K562 (cell line): Measurements from ENCODE around the gene SNAPC2. TPM values are rescaled to one million over a fixed set of nuclear protein-coding genes. Genes with fewer than 3 reads are reported as not detected.

Experiments used
- ATAC-seq: fragments of 200-7000 bp; cut with Tn5 transposase; 3 replicates; pipeline ENCODE4 v1.9.1; 2020; ENCODE audit warnings: moderate library complexity
- BruUV-seq: library from RNA; stranded (reverse); fragments of 400-500 nt; replicated peaks from 2 replicates; lab custom pipeline; 2021; lab: Mats Ljungman, UMichigan
- CTCF ChIA-PET: fragments of 300-600 bp; formaldehyde crosslinking; extraction: SDS; loops from one replicate; lab custom pipeline; 2021; ENCODE audit warnings: low intra/inter-chr PET ratio; lab: Yijun Ruan, JAX
- POLR2A ChIA-PET: fragments of 300-600, 350-650 bp; sonication (Branson Sonifier 250); formaldehyde crosslinking; extraction: SDS; loops from one replicate; lab custom pipeline; 2021; ENCODE audit warnings: antibody characterized with exemption, inconsistent platforms; lab: Yijun Ruan, JAX
- DNase-seq, 4 experiments: peaks; one replicate each; pipeline versions ENCODE4 v3.0.0 to v3.0.0-alpha.2; 2011 to 2018; ENCODE audit warnings: low spot score in 3 of 4, mixed read lengths in 3 of 4; ENCODE audit errors: extremely low read depth in 1 of 4
- FAIRE-seq: peaks from 2 replicates; lab custom pipeline; 2011; peaks lifted over from hg19 to GRCh38; lab: Jason Lieb, UNC
- H2AFZ ChIP-seq: 2 replicates; pipeline ENCODE4 v1.6.0; 2011; ENCODE audit warnings: low read depth, low read length, control low read depth, inconsistent platforms
- H3K27ac ChIP-seq: fragments of 200-600 bp; 3 replicates; pipeline ENCODE4 v1.8.0; 2011; ENCODE audit warnings: low read depth, mild to moderate bottlenecking, control low read depth, inconsistent platforms, low read length, moderate library complexity, mixed read lengths; ENCODE audit errors: extremely low read depth
- H3K27me3 ChIP-seq, 2 experiments: fragments of 300-600 bp in 1 of 2; 2 replicates in 1 of 2; 3 replicates in 1 of 2; pipeline versions ENCODE4 v1.6.0 to v1.8.0; 2011; ENCODE audit warnings: inconsistent platforms in 2 of 2, low read length in 2 of 2, mild to moderate bottlenecking in 1 of 2, mixed read lengths in 1 of 2, moderate library complexity in 1 of 2; ENCODE audit not compliant: control insufficient read depth in 2 of 2, insufficient read depth in 2 of 2
- H3K36me3 ChIP-seq: fragments of 300-600 bp; 3 replicates; pipeline ENCODE4 v1.8.0; 2011; ENCODE audit warnings: mild to moderate bottlenecking, low read length, inconsistent platforms; ENCODE audit not compliant: control insufficient read depth, insufficient read depth
- H3K4me1 ChIP-seq, 2 experiments: fragments of 200-600 bp in 1 of 2; replicated peaks in 1 of 2; 2 replicates in 1 of 2; 3 replicates in 1 of 2; pipeline versions ENCODE4 v1.5.1 to v1.8.0; 2011; ENCODE audit warnings: inconsistent platforms in 2 of 2, low read length in 2 of 2, mild to moderate bottlenecking in 1 of 2, mixed read lengths in 1 of 2, moderate library complexity in 1 of 2; ENCODE audit not compliant: control insufficient read depth in 2 of 2, insufficient read depth in 2 of 2
- H3K4me2 ChIP-seq: 2 replicates; pipeline ENCODE4 v1.6.1; 2011; ENCODE audit warnings: low read length, control low read depth, inconsistent platforms, mixed read lengths; ENCODE audit not compliant: insufficient read depth
- H3K4me3 ChIP-seq: fragments of 200-600 bp; sonication (generic), shearing (Covaris generic); 2 replicates; pipeline ENCODE4 v1.5.1; 2016; ENCODE audit warnings: control low read depth, inconsistent platforms
- H3K79me2 ChIP-seq: fragments of 200-600 bp; 3 replicates; pipeline ENCODE4 v1.8.0; 2011; ENCODE audit warnings: low read length, inconsistent platforms; ENCODE audit not compliant: control insufficient read depth, insufficient read depth
- H3K9ac ChIP-seq, 2 experiments: 2 replicates each; pipeline versions ENCODE4 v1.6.0 to v1.6.1; 2011; ENCODE audit warnings: low read depth in 2 of 2, low read length in 2 of 2, control low read depth in 1 of 2, inconsistent platforms in 1 of 2, mild to moderate bottlenecking in 1 of 2, mixed read lengths in 1 of 2; ENCODE audit not compliant: insufficient read depth in 1 of 2
- H3K9me1 ChIP-seq: one replicate; pipeline ENCODE4 v1.6.0; 2011; ENCODE audit warnings: inconsistent platforms, mild to moderate bottlenecking, low read length, moderate library complexity; ENCODE audit not compliant: control insufficient read depth, insufficient read depth
- H3K9me3 ChIP-seq: replicated peaks from 2 replicates; pipeline ENCODE4 v1.5.1; 2011; ENCODE audit warnings: low read depth, low read length, inconsistent platforms; ENCODE audit not compliant: control insufficient read depth, insufficient read depth
- H4K20me1 ChIP-seq: replicated peaks from 2 replicates; pipeline ENCODE4 v1.6.1; 2011; ENCODE audit warnings: low read length, inconsistent platforms, mixed read lengths; ENCODE audit not compliant: control insufficient read depth, insufficient read depth
- ARNT ChIP-seq, 2 experiments: fragments of 450-650 bp; IDR thresholded peaks; 2 replicates each; pipeline ENCODE4 v1.6.1; 2016; ENCODE audit warnings: mild to moderate bottlenecking in 1 of 2
- DDX20 ChIP-seq: fragments of 450-650 bp; IDR thresholded peaks from 2 replicates; pipeline ENCODE4 v1.6.1; 2016; ENCODE audit warnings: missing genetic modification characterization, low read depth, mild to moderate bottlenecking, missing compliant biosample characterization, moderate library complexity
- ETS2 ChIP-seq: IDR thresholded peaks from 2 replicates; pipeline ENCODE4 v1.6.1; 2016; ENCODE audit warnings: borderline replicate concordance, missing genetic modification characterization, mild to moderate bottlenecking, moderate library complexity, missing compliant biosample characterization; ENCODE audit not compliant: poor library complexity, severe bottlenecking
- HDAC2 ChIP-seq: fragments of 450-650 bp; IDR thresholded peaks from 2 replicates; pipeline ENCODE4 v1.6.1; 2016; ENCODE audit warnings: mild to moderate bottlenecking
- KHSRP ChIP-seq: fragments of 450-650 bp; IDR thresholded peaks from 2 replicates; pipeline ENCODE4 v1.6.1; 2017
- L3MBTL2 ChIP-seq: fragments of 450-650 bp; IDR thresholded peaks from 2 replicates; pipeline ENCODE4 v1.6.1; 2016; ENCODE audit warnings: mild to moderate bottlenecking, moderate library complexity
- PRMT5 ChIP-seq: sonication (generic); formaldehyde crosslinking; IDR thresholded peaks from 2 replicates; pipeline ENCODE4 v1.5.0; 2020; ENCODE audit warnings: missing genetic modification reagents
- ZFP30 ChIP-seq: fragments of 250-450 bp; sonication (Bioruptor Pico); IDR thresholded peaks from 2 replicates; pipeline ENCODE4 v1.8.0; 2022; ENCODE audit warnings: moderate library complexity, mild to moderate bottlenecking, inconsistent platforms, borderline replicate concordance
- WGBS: fragments of 100-300 bp; shearing (Covaris generic); methylation state at CpG from one replicate; pipeline ENCODE4 v1.1.6; 2016; ENCODE audit warnings: low coverage, mixed read lengths; ENCODE audit not compliant: insufficient coverage; ENCODE audit errors: missing lambda C conversion rate; 5-methylcytosine and 5-hydroxymethylcytosine counted together
- in situ Hi-C: fragments of 300-500 bp; cut with MboI; formaldehyde crosslinking; loops from 4 replicates; pipeline ENCODE4 v1.15.0; 2018; ENCODE audit warnings: inconsistent platforms, mixed read lengths
- intact Hi-C: fragments of 100-400 bp; cut with micrococcal nuclease; formaldehyde crosslinking; loops from 2 replicates; pipeline ENCODE4 v1.14.2; 2022
- polyA plus RNA-seq, 8 experiments: library from polyadenylated mRNA; depleted of rRNA in 4 of 8; stranded (reverse) in 5 of 8; unstranded in 3 of 8; fragments of >200 nt; fragmentation: Nextera tagmentation in 2 of 8; fragmentation: Illumina TruSeq in 1 of 8; extraction: Ambion mirVana in 2 of 8; extraction: Trizol in 1 of 8; gene quantifications; 2 replicates each; pipeline versions ENCODE4 v1.2.1 to v1.2.3, GENCODE V29; 2011 to 2014; ENCODE audit warnings: inconsistent platforms in 1 of 8, missing spikeins in 1 of 8
- total RNA-seq, 7 experiments: library from RNA; depleted of rRNA in 6 of 7; stranded (reverse); fragments of >200 nt in 6 of 7; fragmentation: Illumina TruSeq in 2 of 7; extraction: Trizol in 2 of 7; gene quantifications; 2 replicates each; pipeline versions ENCODE4 v1.2.1 to v1.2.3, GENCODE V29; 2011 to 2021; ENCODE audit warnings: low replicate concordance in 1 of 7
- TF ChIP-seq, protein P1 (sequence below): fragments of 250-450 bp; sonication (Bioruptor Pico); IDR thresholded peaks from 2 replicates; pipeline ENCODE4 v1.4.0; 2020; ENCODE audit warnings: mild to moderate bottlenecking, moderate library complexity, borderline replicate concordance
- TF ChIP-seq, protein P2 (sequence below): IDR thresholded peaks from 2 replicates; pipeline ENCODE4 v1.6.1; 2016; ENCODE audit warnings: missing genetic modification characterization, missing compliant biosample characterization
- TF ChIP-seq, protein P3 (sequence below): fragments of 450-650 bp; formaldehyde crosslinking; conservative IDR thresholded peaks from 2 replicates; pipeline ENCODE4 v1.4.0; 2022; ENCODE audit warnings: mild to moderate bottlenecking, missing genetic modification characterization

Gene SNAPC2
- total and polyA plus RNA-seq, 9 of the 15 experiments (the other 6 are each of a cell fraction or from before 2014, with no cell fraction given), result 0.59 to 45.1 (median 15.3) TPM

DNA sequence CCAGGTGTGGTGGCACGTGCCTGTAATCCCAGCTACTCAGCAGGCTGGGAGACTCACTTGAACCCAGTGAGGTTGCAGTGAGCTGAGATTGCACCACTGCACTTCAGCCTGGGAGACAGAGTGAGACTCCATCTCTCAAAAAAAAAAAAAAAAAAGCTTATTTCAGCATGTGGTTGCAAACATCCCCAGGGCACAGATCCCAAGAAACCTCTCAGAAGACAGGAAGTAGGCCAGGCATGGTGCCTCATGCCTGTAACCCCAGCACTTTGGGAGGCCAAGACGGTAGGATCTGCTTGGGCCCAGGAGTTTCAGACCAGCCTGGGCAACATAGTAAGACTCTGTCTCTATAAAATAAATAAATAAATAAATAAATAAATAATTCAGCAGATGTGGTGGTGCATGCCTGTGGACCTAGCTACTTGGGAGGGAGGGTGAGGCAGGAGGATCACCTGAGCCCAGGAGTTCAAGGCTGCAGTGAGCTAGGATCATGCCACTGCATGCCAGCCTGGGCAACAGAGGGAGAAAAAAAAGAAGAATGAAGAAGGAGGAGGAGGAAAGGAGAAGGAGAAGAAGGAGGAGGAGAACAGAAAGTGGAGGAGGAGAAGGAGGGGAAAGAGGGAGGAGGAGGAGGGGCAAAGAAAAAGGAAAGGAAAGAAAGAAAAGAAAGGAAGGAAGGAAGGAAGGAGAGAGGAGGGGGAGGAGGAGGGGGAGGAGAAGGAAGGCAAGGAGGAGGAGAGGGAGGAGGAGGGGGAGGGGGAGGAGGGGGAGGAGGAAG, 36.2 kb upstream of the SNAPC2 start:
- H3K27ac ChIP-seq, result no peak overlapping the region
- DNase-seq, result no peak
- H3K9me3 ChIP-seq, result no peaks in the 10 kb centered on the region
- FAIRE-seq, result no peak
- no peaks in the 10 kb centered on the region for H3K9me1 ChIP-seq
- WGBS, result 47% methylated on average over 2 of the region's 2 CpGs
- no TSS peak for BruUV-seq
- CTCF ChIA-PET, result no interaction called here
- H3K27me3 ChIP-seq, result no peaks in the 10 kb centered on the region
- intact Hi-C loops (no loop called here), in situ Hi-C loops (no loop called here)
- no peak overlapping the region for H2AFZ ChIP-seq
- POLR2A ChIA-PET, result interaction anchor here (1.4 kb wide), 1 partner anchor 39 kb away, joined by 8 read pairs; no protein-coding TSS in a partner anchor
- H3K4me2 ChIP-seq, result no peak overlapping the region
- H3K79me2 ChIP-seq, result peaks cover 4% of the 10 kb centered on the region; the same call in 2 of the 3 replicates
- H3K36me3 ChIP-seq, result no peaks in the 10 kb centered on the region
- no peaks in the 10 kb centered on the region for H4K20me1 ChIP-seq
- no peak overlapping the region for H3K9ac ChIP-seq
- no peak for ATAC-seq
- H3K4me1 ChIP-seq, result peaks cover 9 to 35% of the 10 kb centered on the region in 2 experiments
- H3K4me3 ChIP-seq, result no peak overlapping the region
- TF ChIP-seq, protein P1, sequence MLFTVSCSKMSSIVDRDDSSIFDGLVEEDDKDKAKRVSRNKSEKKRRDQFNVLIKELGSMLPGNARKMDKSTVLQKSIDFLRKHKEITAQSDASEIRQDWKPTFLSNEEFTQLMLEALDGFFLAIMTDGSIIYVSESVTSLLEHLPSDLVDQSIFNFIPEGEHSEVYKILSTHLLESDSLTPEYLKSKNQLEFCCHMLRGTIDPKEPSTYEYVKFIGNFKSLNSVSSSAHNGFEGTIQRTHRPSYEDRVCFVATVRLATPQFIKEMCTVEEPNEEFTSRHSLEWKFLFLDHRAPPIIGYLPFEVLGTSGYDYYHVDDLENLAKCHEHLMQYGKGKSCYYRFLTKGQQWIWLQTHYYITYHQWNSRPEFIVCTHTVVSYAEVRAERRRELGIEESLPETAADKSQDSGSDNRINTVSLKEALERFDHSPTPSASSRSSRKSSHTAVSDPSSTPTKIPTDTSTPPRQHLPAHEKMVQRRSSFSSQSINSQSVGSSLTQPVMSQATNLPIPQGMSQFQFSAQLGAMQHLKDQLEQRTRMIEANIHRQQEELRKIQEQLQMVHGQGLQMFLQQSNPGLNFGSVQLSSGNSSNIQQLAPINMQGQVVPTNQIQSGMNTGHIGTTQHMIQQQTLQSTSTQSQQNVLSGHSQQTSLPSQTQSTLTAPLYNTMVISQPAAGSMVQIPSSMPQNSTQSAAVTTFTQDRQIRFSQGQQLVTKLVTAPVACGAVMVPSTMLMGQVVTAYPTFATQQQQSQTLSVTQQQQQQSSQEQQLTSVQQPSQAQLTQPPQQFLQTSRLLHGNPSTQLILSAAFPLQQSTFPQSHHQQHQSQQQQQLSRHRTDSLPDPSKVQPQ (CRISPR knock-in tag), result no peak
- TF ChIP-seq ETS2 (no peak), ARNT (IDR thresholded peaks at IDR 0.05) (no peak), ZFP30 (CRISPR knock-in tag) (no peak), PRMT5 (no peak), KHSRP (no peak), DDX20 (tag) (no peak), HDAC2 (no peak), L3MBTL2 (no peak)
- TF ChIP-seq, protein P2, sequence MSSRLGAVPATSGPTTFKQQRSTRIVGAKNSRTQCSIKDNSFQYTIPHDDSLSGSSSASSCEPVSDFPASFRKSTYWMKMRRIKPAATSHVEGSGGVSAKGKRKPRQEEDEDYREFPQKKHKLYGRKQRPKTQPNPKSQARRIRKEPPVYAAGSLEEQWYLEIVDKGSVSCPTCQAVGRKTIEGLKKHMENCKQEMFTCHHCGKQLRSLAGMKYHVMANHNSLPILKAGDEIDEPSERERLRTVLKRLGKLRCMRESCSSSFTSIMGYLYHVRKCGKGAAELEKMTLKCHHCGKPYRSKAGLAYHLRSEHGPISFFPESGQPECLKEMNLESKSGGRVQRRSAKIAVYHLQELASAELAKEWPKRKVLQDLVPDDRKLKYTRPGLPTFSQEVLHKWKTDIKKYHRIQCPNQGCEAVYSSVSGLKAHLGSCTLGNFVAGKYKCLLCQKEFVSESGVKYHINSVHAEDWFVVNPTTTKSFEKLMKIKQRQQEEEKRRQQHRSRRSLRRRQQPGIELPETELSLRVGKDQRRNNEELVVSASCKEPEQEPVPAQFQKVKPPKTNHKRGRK, result peak; percentile 56
- TF ChIP-seq, protein P3, sequence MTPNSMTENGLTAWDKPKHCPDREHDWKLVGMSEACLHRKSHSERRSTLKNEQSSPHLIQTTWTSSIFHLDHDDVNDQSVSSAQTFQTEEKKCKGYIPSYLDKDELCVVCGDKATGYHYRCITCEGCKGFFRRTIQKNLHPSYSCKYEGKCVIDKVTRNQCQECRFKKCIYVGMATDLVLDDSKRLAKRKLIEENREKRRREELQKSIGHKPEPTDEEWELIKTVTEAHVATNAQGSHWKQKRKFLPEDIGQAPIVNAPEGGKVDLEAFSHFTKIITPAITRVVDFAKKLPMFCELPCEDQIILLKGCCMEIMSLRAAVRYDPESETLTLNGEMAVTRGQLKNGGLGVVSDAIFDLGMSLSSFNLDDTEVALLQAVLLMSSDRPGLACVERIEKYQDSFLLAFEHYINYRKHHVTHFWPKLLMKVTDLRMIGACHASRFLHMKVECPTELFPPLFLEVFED (CRISPR knock-in tag), result 0 out of 2 replicates have a peak, but pooled peaks have one; percentile 46
